ENCODE data around the gene CLRN1.

CLRN1 gene

DNA sequence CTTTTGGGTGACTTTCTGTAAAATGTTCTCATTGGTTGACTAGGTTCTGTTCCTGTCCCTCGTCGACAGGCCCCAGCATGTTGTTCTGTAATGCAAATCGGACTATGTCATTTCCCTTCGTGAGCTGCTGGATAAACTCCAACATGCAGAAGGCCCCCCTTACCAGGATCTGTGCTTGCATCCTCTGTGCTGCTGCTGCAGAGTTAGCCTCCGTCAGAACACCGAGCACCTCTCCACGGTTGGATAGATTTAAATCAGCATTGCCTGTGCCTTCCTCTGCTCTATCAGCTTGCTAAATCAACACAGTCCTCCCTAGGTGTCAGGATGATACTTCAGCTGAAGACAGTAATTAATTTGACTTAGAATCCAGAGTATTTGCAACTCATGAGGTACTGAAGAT lies 54.6 kb downstream of the CLRN1 start:
- no peaks in the 10 kb centered on the region for H3K4me1 ChIP-seq (ENCODE audit: control insufficient read depth in 1 of 2, insufficient read depth in 1 of 2, low read depth in 1 of 2, low read length in 1 of 2)
- no peaks in the 10 kb centered on the region for H3K36me3 ChIP-seq
- H3K27ac ChIP-seq: no peak overlapping the region
- TF ChIP-seq, protein P1, sequence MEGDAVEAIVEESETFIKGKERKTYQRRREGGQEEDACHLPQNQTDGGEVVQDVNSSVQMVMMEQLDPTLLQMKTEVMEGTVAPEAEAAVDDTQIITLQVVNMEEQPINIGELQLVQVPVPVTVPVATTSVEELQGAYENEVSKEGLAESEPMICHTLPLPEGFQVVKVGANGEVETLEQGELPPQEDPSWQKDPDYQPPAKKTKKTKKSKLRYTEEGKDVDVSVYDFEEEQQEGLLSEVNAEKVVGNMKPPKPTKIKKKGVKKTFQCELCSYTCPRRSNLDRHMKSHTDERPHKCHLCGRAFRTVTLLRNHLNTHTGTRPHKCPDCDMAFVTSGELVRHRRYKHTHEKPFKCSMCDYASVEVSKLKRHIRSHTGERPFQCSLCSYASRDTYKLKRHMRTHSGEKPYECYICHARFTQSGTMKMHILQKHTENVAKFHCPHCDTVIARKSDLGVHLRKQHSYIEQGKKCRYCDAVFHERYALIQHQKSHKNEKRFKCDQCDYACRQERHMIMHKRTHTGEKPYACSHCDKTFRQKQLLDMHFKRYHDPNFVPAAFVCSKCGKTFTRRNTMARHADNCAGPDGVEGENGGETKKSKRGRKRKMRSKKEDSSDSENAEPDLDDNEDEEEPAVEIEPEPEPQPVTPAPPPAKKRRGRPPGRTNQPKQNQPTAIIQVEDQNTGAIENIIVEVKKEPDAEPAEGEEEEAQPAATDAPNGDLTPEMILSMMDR (IDR thresholded peaks at IDR 0.05): no peak
- no peak overlapping the region for H3K4me3 ChIP-seq (ENCODE audit: low read depth in 1 of 2, low read length in 1 of 2)
- H3K27me3 ChIP-seq: no peaks in the 10 kb centered on the region
- no peaks in the 10 kb centered on the region for H3K9me3 ChIP-seq

DNA sequence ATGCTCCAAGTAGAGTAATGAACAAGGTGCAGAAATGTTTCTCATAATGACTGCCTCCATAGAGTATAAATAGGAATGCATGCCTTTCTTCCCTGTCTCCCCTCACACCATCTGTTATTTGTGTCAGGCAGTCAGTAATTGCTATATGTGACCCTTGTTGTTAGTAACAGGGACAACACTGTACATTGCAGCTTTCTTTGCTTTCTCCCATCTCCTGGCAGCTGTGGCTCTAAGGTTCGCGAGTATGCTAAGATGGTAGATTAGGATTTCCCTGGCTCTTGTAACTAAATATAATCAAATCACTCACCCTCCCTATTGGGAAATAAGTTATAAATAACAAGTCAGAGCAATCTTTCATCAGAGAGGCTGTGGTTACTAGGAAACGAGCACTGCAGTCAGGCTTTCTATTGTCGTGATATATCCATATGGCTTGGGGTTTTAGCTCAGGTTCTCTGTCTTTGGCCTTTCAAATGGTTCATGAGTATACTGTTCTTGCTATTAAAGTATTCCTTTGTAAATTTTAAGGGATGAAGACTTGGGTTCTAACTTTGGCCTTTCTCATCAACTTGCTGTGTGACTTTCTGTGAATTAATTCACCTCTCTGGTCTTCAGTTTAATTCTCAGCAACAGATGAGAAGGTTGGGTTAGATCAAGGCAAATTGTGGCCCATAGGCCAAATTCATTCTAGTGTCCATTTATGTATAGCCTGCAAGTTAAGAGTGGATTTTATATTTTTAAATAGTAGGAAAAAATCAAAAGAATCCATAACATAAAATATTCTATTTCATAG lies 59.2 kb downstream of the CLRN1 start:
- TF ChIP-seq, protein P1 (IDR thresholded peaks at IDR 0.05): no peak
- Histone ChIP-seq H3K4me3 (ENCODE audit: low read depth in 1 of 2, low read length in 1 of 2) (no peak overlapping the region), H3K27me3 (no peaks in the 10 kb centered on the region), H3K27ac (no peak overlapping the region), H3K36me3 (no peaks in the 10 kb centered on the region), H3K4me1 (ENCODE audit: control insufficient read depth in 1 of 2, insufficient read depth in 1 of 2, low read depth in 1 of 2, low read length in 1 of 2) (no peaks in the 10 kb centered on the region), H3K9me3 (no peaks in the 10 kb centered on the region)

DNA sequence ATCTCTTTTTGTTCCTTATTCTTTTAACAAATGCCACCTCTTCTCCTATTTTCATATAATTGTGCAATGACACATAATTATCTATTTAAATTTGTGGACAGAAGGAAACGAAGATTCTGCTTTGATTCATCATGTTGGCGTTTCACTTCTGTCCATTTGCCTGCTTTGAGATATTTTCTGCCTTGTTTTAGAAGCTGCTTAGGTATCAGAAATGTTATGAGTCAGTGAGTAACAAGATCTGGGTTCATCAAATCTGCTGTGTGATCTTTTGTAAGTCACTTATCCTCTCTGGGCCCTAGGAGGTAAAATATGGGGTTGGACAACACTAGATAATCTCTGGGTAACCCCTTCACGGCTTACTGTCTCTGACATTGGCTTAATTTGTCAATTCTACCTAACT lies 60.0 kb downstream of the CLRN1 start:
- no peaks in the 10 kb centered on the region for H3K27me3 ChIP-seq
- H3K36me3 ChIP-seq: no peaks in the 10 kb centered on the region
- no peak overlapping the region for H3K27ac ChIP-seq

DNA sequence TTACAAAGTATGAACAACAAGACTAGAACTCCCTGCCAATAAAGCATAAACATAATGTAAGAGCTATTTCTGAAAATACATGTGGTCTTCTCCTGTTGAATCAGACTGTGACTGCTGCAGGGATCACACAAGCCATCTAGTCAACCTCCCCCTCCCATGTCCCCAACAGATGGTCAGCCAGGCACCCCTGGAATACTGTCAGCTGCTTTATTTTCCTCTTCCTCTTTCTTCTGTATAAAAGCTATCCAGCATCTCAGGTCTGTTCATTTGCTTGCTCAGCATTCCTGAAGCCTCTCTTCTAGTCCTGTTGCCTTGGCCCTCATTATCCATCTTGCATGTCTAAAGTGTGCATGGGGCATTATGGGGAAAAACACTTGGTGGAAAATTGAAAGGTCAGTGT lies 60.8 kb downstream of the CLRN1 start:
- H3K36me3 ChIP-seq: no peaks in the 10 kb centered on the region
- no peaks in the 10 kb centered on the region for H3K9me3 ChIP-seq
- TF ChIP-seq, protein P1 (IDR thresholded peaks at IDR 0.05): no peak
- H3K27me3 ChIP-seq: no peaks in the 10 kb centered on the region
- no peak overlapping the region for H3K27ac ChIP-seq
- H3K4me3 ChIP-seq (ENCODE audit: low read depth in 1 of 2, low read length in 1 of 2): no peak overlapping the region
- H3K4me1 ChIP-seq (ENCODE audit: control insufficient read depth in 1 of 2, insufficient read depth in 1 of 2, low read depth in 1 of 2, low read length in 1 of 2): no peaks in the 10 kb centered on the region

More for the DNA sequence above, 60.0 kb downstream of the CLRN1 start:
- Histone ChIP-seq H3K9me3 (no peaks in the 10 kb centered on the region), H3K4me1 (ENCODE audit: control insufficient read depth in 1 of 2, insufficient read depth in 1 of 2, low read depth in 1 of 2, low read length in 1 of 2) (no peaks in the 10 kb centered on the region), H3K4me3 (ENCODE audit: low read depth in 1 of 2, low read length in 1 of 2) (no peak overlapping the region)
- TF ChIP-seq, protein P1 (IDR thresholded peaks at IDR 0.05): no peak

DNA sequence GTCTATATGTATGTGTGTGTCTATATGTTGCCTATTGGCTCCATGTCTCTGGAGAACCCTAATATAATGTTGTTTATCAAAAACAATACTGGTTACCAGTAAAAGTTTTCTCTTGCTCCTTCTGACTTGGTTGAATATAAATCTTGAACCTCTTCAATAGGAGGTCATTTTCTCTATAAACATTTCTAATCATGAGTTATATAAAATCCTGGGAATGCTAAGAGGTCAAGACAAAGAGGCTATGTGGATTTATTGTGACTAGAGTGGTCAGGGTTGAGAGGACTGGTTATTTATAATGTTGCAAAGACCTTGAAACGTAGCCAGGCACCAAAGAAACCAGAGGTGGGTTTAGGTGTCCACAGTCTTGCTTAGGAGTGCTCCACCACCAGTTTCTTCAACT lies 66.1 kb downstream of the CLRN1 start:
- no peaks in the 10 kb centered on the region for H3K36me3 ChIP-seq
- no peak overlapping the region for H3K4me3 ChIP-seq (ENCODE audit: low read depth in 1 of 2, low read length in 1 of 2)
- TF ChIP-seq, protein P1 (IDR thresholded peaks at IDR 0.05): no peak
- H3K4me1 ChIP-seq (ENCODE audit: control insufficient read depth in 1 of 2, insufficient read depth in 1 of 2, low read depth in 1 of 2, low read length in 1 of 2): no peaks in the 10 kb centered on the region
- no peak overlapping the region for H3K27ac ChIP-seq
- H3K27me3 ChIP-seq: no peaks in the 10 kb centered on the region
- no peaks in the 10 kb centered on the region for H3K9me3 ChIP-seq
